ENCODE data around the gene MAML3.

Gene MAML3

DNA sequence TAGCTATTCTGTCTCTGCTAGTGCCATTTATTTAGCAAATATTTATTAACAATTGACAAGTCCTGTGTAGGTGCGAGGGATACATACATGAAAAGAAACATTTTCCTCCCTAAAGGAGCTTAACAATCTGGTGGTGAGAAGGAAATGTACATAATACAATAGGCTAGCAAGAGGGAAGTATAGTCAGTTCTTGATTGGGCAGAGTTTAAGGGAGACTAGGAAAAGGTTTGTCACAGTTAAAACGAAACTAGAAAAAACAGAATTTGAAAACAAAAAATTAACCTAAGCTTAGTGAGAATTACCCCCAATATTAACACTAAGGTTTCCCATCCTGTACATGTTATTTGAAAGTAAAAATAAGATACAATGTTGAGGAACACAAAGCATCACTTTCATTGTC lies 8.6 kb upstream of the MAML3 start:
- DNase-seq: no peak
- TF ChIP-seq, protein P1, sequence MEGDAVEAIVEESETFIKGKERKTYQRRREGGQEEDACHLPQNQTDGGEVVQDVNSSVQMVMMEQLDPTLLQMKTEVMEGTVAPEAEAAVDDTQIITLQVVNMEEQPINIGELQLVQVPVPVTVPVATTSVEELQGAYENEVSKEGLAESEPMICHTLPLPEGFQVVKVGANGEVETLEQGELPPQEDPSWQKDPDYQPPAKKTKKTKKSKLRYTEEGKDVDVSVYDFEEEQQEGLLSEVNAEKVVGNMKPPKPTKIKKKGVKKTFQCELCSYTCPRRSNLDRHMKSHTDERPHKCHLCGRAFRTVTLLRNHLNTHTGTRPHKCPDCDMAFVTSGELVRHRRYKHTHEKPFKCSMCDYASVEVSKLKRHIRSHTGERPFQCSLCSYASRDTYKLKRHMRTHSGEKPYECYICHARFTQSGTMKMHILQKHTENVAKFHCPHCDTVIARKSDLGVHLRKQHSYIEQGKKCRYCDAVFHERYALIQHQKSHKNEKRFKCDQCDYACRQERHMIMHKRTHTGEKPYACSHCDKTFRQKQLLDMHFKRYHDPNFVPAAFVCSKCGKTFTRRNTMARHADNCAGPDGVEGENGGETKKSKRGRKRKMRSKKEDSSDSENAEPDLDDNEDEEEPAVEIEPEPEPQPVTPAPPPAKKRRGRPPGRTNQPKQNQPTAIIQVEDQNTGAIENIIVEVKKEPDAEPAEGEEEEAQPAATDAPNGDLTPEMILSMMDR (IDR thresholded peaks at IDR 0.05; ENCODE audit: low read depth, low read length): no peak
- H3K36me3 ChIP-seq: no peaks in the 10 kb centered on the region
- no peaks in the 10 kb centered on the region for H3K27me3 ChIP-seq
- peaks cover 3% of the 10 kb centered on the region; the same call in 1 of the 2 replicates for H3K4me1 ChIP-seq
- no peaks in the 10 kb centered on the region for H3K9me3 ChIP-seq
- H3K4me3 ChIP-seq (ENCODE audit: low read depth, low read length): no peak overlapping the region

DNA sequence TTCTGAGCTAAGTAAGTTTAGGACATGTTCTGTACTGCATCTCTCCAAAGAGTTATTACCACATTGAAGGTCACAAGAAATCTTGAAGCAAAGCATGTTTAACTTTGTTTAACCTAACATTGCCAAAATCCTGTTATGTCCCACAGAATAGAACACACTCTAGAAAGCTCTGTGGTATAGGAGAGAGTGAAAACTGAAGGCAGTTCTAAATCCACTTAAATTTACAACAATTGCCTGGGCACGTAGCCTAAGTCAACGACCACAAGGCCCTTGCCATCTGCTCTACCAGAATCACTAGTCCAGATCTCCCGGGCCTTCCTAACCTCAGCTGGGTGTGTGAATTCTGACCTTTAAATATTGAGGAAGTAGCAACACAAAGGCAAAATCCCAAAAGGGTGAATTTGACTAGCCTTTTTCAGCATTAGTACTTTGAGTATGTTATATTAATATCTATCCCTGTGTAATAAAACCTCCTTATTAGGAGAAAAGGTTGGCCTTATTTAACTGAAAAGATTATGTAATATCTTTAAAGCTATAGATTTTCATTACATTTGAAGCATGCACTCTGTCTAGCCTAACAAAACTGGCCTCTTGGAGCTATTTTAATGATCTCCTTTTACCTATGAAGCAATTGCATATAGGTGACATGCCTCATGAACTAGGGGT lies 4.5 kb upstream of the MAML3 start:
- Histone ChIP-seq H3K27me3 (no peaks in the 10 kb centered on the region), H3K9me3 (no peaks in the 10 kb centered on the region), H3K4me3 (ENCODE audit: low read depth, low read length) (no peak overlapping the region), H3K4me1 (no peaks in the 10 kb centered on the region; the same call in 1 of the 2 replicates), H3K36me3 (peaks cover 3% of the 10 kb centered on the region; the same call in 1 of the 2 replicates)
- TF ChIP-seq, protein P1 (IDR thresholded peaks at IDR 0.05; ENCODE audit: low read depth, low read length): no peak
- DNase-seq: peak; percentile 27

DNA sequence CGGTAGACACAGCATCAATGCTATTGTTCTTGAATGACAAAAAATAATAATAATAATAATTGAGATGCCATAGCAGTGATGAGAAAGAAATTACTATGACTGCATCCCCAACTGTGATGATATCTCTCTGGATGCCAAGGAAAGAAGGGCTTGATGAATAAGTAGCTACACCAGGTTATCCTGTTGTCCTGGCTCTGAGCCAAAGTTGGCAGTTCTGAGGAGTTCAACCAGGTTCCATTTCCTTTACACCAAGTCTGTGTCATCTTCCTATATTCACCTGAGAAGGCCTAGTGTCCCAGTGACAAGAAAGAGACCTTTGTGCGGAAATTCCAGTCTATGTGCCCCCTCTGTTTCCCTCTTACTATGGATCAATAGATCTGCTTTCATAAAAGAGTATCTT lies 3.4 kb upstream of the MAML3 start:
- Histone ChIP-seq H3K4me3 (ENCODE audit: low read depth, low read length) (no peak overlapping the region), H3K4me1 (no peaks in the 10 kb centered on the region; the same call in 1 of the 2 replicates), H3K36me3 (peaks cover 3% of the 10 kb centered on the region; the same call in 1 of the 2 replicates), H3K27me3 (no peaks in the 10 kb centered on the region), H3K9me3 (no peaks in the 10 kb centered on the region)
- no peak for DNase-seq
- TF ChIP-seq, protein P1 (IDR thresholded peaks at IDR 0.05; ENCODE audit: low read depth, low read length): no peak

DNA sequence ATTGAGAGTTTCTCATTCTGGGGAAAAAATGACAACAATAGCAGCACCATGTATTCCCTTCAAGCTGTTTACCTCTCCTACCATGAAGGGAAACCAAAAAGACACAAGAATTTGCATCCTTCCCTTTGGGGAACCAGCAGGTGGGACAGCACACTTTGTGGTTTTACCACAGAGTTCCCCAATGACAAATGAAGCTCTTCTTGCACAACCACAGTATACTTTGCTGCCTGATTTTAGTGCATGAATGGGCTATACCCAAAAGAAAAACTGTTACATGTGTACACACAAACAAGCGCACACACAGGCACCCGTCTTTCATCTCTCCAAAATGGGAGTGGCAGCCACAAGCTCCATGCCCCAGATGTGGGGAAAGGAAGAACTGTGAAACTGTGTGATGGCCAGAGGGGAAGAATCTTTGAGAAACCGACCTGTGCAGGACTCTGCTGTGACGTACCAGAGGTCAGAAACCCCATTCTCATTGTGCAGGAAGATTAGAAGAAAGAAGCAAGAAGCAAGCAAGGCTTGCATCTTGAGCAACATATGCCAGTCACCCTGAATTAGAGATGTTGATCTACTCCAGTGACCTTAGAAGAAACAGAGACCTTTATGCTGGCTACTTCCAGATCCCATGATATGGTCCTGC lies 2.7 kb upstream of the MAML3 start:
- Histone ChIP-seq H3K4me1 (no peaks in the 10 kb centered on the region; the same call in 1 of the 2 replicates), H3K36me3 (peaks cover 3% of the 10 kb centered on the region; the same call in 1 of the 2 replicates), H3K9me3 (no peaks in the 10 kb centered on the region), H3K4me3 (ENCODE audit: low read depth, low read length) (no peak overlapping the region), H3K27me3 (no peaks in the 10 kb centered on the region)
- DNase-seq: no peak
- TF ChIP-seq, protein P1 (IDR thresholded peaks at IDR 0.05; ENCODE audit: low read depth, low read length): no peak

DNA sequence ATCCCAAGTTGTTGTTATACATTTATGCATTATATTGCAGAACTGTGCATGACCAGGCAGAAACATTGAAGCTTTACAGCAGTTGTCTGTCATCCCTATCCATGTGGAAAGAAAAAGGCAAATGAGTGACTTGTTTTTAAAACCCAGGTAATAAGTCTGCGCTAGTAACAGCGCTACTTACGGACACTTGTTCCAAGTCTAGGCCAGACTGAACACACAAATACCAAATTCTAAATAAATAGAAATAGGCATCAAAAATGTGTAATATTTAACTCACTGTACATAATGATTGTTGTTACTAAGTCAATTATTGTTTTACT lies 548 bp upstream of the MAML3 start:
- Histone ChIP-seq H3K27me3 (no peaks in the 10 kb centered on the region), H3K9me3 (no peaks in the 10 kb centered on the region), H3K36me3 (peaks cover 3% of the 10 kb centered on the region; the same call in 1 of the 2 replicates), H3K4me3 (ENCODE audit: low read depth, low read length) (peak overlapping the region; percentile 98), H3K4me1 (no peaks in the 10 kb centered on the region; the same call in 1 of the 2 replicates)
- no peak for DNase-seq
- TF ChIP-seq, protein P1 (IDR thresholded peaks at IDR 0.05; ENCODE audit: low read depth, low read length): no peak

DNA sequence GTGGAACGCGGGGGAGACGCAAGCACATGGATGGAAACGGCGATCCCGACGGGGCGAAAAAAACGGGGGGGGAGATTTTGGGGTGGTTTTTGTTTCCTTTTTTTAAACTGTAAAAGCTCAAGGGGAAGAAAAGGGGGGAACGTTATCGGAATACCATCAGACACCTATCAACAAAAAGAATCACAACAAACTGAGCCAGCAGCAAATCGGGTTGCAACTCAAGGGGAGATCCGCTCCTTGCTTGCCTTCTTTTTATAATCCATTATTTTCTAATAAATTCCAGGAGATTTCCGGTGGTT lies 616 bp downstream of the MAML3 start:
- DNase-seq: no peak
- peak overlapping the region; percentile 98 for H3K4me3 ChIP-seq (ENCODE audit: low read depth, low read length)
- no peaks in the 10 kb centered on the region; the same call in 1 of the 2 replicates for H3K4me1 ChIP-seq
- H3K36me3 ChIP-seq: peaks cover 3% of the 10 kb centered on the region; the same call in 1 of the 2 replicates
- TF ChIP-seq, protein P1 (IDR thresholded peaks at IDR 0.05; ENCODE audit: low read depth, low read length): no peak
- H3K9me3 ChIP-seq: no peaks in the 10 kb centered on the region
- no peaks in the 10 kb centered on the region for H3K27me3 ChIP-seq

Measured in BE2C (cell line).